GM18907 (cell line): ENCODE results near the gene CDK19.
"Not testable (repeated sequence)": the region's sequence is repeated elsewhere in the genome, so short reads cannot be mapped to it uniquely, and the experiment has no call there.

ENCODE experiments used
- ATAC-seq: cut with Tn5 transposase; IDR thresholded peaks from one replicate; pipeline ENCODE4 v1.9.1; 2021; ENCODE audit warnings: mild to moderate bottlenecking, moderate library complexity; ENCODE audit not compliant: unreplicated experiment

The CDK19 gene

GRCh38 chr6:110815411-110816409 is at the start of gene CDK19:
Gene CDK19 (minus strand): TSS chr6:110815469. CDS start chr6:110815136, 333 bp downstream.
- peak; percentile 82 for ATAC-seq

- ATAC-seq = no peak
Observed at GRCh38 chr6:110864824-110865223, 49.6 kb upstream of the CDK19 start.

DNA sequence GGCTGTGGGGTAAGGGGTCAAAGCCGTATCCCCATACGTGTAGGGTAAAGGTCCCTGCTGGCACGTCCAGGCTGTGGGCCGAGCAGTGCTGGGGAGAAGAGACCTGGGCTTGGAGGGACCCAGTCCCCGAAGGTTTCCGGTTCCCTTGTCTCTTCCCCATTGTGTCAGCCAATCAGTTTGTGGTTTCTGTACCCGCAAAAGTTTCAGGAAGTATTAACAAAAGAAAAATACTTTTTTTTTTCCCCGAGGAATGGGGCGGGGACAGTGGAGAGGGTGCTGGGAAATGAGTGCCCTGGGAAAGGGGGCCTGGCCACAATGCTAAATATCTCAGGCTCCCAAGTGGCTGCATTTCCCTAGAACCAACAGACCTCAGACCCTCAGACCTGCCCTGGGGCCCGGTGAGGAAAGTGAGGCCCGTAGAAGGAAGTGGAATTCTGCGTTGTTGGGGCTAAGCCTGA is 44.1 kb upstream of the CDK19 start:
- ATAC-seq = no peak

GRCh38 chr6:110858562-110859214 is 43.4 kb upstream of the CDK19 start:
- no peak for ATAC-seq

DNA sequence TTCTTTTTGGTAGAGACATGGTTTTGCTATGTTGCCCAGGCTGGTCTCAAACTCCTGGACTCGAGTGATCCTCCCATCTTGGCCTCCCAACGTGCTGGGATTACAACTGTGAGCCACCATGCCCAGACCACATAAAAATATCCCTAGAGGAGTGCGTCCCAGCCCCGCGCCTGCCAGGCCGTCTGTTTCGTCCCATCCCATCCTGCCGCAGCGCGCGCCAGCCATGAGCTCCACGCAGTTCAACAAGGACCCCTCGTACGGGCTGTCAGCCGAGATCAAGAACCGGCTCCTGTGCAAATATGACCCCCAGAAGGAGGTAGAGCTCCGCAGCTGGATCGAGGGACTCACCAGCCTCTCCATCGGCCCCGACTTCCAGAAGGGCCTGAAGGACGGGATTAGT is 42.7 kb upstream of the CDK19 start:
- no peak for ATAC-seq

- ATAC-seq = no peak
Observed at GRCh38 chr6:110856296-110856695, 41.0 kb upstream of the CDK19 start.

DNA sequence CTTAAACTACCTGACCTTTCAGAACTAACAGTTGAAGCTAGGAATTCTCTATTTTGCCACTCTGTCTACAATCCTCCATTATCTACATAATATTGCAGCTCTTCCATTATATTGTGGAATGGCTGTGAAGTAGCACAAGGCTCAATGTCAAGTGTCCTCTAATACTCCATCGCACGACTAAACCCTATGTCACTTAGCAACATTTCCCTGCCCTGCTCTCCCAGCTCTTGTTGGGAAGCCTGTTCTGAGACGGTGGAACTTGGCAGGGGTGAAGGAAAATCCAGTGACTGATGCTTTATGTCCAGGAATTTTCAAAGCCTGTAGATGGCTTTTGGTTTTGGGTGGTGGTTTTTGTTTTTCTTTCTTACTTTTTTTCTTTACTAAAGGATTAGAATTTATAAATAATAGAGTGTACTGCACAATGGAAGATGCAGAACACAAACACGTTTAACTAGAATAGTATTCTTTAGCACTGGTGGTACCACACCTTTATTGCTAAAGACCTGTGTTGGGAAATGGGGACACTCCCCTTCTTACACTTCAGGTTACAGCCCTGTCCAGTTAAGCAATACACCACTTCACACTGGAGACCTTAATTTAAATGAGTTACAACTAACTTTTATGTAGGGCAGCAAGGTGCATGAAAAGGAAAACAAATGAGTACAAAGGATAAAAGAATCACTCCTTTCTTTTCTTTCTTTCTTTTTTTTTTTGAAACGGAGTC is 38.6 kb upstream of the CDK19 start:
- no peak for ATAC-seq

DNA sequence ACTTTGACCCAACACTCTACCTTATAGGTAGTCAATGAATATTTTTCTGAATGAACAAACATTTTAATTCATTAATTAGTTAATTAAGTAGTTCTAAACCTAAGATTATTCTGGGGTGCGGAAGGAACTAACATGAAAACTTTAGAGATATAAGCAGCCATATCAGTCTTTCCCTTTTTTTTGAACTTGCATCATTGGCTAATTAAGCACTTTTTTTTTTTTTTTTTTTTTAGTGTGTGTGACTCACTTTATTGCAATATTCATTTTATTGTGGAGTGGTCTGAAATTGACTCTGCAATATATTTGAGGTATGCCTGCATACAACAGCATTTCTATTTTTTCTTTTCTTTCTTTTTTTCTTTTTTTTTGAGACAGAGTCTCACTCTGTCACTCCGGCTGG is 37.5 kb upstream of the CDK19 start:
- ATAC-seq = no peak

DNA sequence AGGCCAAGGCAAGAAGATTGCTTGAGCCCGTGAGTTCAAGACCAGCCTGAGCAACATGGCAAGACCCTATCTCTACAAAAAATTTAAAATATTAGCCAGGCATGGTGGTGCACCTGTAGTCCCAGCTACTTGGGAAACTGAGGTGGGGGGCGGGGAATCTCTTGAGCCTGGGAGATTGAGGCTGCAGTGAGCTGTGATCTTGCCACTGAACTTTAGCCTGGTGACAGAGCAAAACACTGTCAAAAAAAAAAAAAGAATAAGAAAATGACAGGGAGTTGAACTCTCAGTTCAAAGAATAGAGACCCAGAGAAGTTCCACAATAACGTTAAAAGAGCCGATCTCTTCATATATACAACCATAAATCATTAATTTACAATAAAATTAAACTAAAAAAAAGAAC is 34.5 kb upstream of the CDK19 start:
- no peak for ATAC-seq

- ATAC-seq = no peak
Observed at GRCh38 chr6:110841266-110841665, 26.0 kb upstream of the CDK19 start.

DNA sequence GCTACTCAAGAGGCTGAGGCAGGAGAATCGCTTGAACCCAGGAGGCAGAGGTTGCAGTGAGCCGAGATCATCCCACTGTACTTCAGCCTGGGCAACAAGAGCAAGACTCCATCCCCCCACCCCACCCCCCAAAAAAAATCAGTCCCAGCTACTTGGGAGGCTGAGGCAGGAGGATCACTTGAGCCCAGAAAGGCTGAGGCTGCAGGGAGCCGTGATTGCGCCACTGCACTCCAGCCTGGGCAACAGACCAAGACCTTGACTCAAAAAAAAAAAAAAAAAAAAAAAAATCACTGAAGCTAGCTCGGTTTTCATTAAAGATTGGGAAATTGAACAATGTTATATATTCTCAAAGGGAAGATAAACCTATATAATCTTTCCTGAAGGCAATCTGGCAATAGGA is 20.5 kb upstream of the CDK19 start:
- ATAC-seq = not testable (repeated sequence)

GRCh38 chr6:110833831-110834230 is 18.6 kb upstream of the CDK19 start:
- no peak for ATAC-seq

DNA sequence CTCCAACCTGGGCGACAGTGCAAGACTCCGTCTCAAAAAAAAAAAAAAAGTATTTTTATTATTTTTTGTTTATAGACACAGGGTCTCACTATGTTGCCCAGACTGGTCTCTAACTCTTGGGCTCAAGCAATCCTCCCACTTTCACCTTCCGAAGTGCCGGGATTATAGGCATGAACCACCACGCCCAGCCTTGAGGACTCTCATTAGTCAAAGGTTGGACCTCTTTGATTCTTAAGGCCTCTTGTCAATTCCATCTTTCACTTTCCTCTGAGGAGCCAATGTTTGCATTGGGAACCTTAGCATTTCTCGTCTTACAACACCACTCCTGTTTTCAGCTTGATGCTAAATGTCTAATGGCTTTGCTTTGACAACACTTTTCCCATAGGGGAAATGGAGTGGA is 16.1 kb upstream of the CDK19 start:
- no peak for ATAC-seq

DNA sequence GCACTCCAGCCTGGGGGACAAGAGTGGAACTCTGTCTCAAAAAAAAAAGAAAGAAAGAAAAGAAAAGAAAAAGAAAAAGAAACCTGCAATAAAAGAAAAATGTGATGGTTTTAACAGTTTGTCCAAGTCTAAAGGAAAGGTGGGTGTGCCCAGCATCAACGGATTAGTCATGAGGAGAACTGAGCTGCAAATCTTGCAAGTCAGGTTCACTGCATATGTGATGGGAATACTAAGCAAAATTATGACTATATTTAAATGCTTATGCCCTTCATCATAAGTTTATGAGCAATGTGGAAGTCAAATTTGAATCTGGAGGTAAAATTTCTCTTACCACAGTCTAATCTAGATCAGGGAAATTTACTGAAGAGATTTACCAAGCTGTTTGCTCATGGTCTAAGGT is 13.1 kb upstream of the CDK19 start:
- no peak for ATAC-seq

DNA sequence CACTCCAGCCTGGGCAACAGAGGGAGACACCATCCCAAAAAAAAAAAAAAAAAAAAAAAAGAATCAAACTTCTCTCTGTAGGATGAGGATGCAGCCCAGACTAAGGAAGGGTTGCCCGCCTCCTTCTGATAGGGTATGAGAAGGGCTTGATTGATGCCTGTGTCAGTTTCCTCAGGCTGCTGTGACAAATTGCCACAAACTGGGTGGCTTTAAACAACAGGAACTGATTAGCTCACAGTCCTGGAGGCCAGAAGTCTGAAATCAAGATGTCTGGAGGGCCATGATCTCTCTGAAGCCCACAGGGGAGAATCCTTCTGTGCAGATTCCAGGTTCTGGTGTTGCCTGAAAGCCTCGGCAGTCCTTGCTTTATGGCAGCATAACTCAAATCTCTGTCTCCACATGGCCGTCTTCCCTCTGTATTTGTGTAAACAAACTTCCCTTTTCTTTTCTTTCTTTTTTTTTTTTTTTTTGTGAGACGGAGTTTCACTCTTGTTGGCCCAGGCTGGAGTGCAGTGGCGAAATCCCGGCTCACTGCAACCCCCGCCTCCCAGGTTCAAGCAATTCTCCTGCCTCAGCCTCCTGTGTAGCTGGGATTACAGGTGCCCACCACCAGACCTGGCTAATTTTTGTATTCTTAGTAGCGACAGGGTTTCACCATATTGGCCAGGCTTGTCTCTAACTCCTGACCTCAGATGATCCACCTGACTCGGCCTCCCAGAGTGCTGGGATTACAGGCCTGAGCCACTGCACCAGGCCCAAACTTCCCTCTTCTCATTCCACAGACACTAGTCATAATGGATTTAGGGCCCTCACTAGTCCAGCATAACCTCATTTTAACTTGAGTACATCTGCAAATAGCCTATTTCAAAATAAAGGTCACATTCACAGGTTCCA is 11.2 kb upstream of the CDK19 start:
- ATAC-seq = no peak

DNA sequence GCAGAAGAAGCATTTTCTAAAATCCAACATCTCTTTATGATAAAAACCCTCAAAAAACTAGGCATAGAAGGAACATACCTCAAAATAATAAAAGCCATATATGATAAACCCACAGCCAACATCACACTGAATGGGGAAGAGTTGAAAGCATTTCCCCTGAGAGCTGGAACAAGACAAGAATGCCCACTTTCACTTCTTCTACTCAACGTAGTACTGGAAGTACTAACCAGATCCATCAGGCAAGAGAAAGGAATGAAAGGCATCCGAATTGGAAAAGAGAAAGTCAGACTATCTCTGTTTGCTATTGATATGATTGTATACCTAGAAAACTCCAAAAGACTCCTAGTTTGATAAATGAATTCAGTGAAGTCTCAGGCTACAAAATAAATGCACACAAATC is 7.9 kb upstream of the CDK19 start:
- ATAC-seq = no peak

DNA sequence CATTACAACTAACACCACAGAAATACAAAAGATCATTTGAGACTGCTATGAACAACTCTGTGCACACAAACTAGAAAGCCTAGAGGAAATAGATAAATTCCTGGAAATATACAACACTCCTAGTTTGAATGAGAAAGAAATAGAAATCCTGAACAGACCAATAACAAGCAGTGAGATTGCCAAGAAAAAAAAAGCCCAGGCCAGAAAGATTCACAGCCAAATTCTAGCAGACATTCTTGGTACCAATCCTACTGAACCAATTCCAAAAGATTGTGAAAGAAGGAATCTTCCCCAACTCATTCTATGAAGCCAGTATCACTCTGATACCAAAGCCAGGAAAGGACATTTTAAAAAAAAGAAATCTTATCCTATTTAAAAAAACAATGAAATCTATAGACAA is 7.0 kb upstream of the CDK19 start:
- ATAC-seq = no peak

DNA sequence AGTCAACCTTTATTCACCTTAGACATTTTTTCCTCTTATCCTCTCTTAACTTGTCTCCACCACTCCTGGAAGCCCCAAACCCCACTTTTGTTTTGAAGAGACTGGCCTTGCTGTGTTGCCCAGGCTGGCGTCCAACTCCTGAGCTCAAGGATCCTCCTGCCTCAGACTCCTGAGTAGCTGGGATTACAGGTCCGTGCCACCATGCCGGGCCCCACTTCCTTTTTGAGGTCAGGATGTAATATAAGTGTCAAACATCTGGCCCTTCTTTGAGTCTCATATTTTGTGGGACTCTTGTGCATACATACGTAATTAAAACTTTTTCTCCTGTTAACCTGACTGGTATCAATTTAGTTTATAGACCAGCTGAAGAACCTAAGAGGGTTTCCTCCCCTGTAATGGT is 1.4 kb upstream of the CDK19 start:
- ATAC-seq = no peak

DNA sequence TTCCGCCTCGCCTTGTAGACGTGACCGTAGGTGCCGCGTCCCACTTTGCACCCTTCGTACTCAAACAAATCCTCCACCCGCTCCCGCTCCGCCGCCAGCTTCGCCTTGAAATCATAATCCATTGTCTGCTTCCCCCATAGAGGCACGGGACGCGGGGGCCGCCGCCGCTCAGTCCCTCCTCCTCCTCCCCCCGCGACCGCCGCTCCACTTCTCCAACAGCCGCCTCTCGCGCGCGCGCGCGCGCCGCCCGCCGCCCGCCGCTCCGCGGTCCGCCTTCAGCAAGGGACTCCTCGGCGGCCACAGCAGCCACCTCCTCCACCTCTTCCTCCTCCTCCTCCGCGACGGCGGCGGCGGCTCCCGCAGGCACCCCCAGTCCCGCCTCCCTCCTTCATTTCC is 256 bp downstream of the CDK19 start:
- no peak for ATAC-seq
